Measurements from ENCODE around the gene IQCB1. TPM values are rescaled to one million over a fixed set of nuclear protein-coding genes. Genes with fewer than 3 reads are reported as not detected.
"Not testable (repeated sequence)": the region's sequence is repeated elsewhere in the genome, so short reads cannot be mapped to it uniquely, and the experiment has no call there.

The IQCB1 gene, protein sequence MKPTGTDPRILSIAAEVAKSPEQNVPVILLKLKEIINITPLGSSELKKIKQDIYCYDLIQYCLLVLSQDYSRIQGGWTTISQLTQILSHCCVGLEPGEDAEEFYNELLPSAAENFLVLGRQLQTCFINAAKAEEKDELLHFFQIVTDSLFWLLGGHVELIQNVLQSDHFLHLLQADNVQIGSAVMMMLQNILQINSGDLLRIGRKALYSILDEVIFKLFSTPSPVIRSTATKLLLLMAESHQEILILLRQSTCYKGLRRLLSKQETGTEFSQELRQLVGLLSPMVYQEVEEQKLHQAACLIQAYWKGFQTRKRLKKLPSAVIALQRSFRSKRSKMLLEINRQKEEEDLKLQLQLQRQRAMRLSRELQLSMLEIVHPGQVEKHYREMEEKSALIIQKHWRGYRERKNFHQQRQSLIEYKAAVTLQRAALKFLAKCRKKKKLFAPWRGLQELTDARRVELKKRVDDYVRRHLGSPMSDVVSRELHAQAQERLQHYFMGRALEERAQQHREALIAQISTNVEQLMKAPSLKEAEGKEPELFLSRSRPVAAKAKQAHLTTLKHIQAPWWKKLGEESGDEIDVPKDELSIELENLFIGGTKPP
- 12.4 TPM for polyA plus RNA-seq (2013, experiment 1 of 2; ENCODE audit: insufficient read length)
- 14.5 TPM for polyA plus RNA-seq (2013, experiment 2 of 2; ENCODE audit: insufficient read length)

DNA sequence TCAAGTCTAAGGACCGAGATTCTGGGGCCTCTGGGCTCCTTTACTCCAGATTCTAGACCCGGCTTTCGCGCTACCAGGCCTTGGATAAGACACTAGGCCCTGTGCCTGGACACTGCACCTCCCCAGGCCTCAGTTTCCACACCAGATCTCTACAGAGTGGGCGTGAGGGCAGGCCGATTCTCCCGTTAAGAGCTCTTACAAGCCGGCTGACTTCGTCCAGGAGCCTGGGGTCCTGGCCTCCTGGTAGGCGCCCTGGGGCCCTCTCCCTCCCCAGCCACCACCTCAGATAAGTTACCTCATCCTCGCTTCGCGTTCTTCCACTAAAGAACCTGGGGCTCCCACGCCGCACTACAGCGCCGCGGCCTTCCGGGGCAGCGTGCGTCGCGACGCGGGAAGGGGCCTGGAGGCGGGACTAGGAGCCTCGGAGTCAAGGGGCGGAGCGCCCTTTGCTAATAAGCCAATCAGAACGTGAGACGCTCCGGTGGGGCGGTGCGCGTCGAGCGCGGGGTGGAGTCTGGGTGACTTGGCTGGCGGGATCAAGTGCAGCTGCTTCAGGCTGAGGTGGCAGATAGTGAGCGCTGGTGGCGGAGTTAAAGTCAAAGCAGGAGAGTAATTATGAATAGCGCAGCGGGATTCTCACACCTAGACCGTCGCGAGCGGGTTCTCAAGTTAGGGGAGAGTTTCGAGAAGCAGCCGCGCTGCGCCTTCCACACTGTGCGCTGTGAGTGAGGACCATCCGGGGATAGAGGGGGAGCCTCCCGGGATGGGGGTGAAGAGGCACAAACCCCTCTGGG is at the start of gene IQCB1, which contains the start of gene EAF2:
IQCB1 (minus strand) TSS at position 390 of the 794 bp plus-strand sequence. CDS start 6,100 bp downstream, outside the sequence.
EAF2 (plus strand) TSS at position 539 of the 794 bp plus-strand sequence; CDS start at position 616, 77 bp downstream.
- peak; percentile 93 for DNase-seq

GRCh38 chr3:121883507-121883906 is 48.6 kb upstream of the IQCB1 start:
- DNase-seq = peak; percentile 4

GRCh38 chr3:121878411-121878810 is 43.6 kb upstream of the IQCB1 start:
- no peak for DNase-seq

GRCh38 chr3:121871430-121871829 is 36.6 kb upstream of the IQCB1 start:
- DNase-seq = no peak

DNA sequence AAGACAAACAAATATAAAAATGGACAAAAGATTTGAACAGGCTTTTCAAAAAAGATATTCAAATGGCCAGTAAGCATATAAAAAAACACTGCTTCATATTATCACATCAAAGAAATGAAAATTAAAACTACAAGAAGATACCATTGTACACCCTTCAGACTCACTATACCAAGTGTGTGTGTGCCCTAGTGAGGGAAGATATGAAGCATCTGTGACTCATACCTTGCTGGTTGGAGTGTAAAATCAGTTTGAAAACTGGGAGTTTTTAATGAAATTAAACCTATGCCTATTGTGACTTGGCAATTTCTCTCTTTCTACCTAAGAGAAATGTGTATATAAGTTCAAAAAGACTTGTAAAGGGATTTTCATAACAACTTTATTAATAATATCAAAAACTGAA is 35.9 kb upstream of the IQCB1 start:
- DNase-seq = no peak

DNA sequence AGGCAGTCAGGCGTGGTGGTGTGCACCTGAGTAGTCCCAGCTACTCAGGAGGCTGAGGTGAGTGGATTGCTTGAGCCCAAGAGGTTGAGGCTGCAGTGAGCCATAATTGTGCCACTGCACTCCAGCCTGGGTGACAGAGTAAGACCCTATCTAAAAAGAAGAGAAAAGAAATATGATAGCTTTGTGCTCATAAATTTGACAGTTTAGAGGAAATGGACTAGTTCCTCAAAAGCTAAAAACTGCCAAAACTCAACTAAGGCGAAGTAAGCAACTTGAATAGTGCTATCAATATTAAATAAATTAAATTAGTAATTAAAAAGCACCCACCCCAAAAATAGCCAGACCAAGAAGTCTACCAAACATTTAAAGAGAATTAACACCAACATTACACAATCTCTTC is 34.9 kb upstream of the IQCB1 start:
- no peak for DNase-seq

DNA sequence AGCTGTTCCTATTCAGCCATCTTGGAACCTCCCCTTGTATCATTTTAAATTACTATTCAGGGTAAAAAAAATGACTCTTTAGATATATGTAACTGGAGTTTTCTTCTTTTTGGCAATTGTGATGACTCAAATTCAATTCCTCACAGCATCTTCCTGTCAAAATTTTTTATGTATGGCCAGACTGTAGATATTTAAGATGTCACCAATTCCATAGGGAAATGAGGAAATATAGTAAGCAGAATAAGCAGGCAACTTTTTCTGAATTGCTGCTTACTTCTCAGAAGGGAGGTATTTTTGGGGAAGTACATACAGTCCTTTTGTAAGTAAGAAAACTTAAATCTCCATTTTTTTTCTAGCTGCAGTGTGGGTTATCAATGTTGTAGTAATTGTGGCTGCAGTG is 28.9 kb upstream of the IQCB1 start:
- no peak for DNase-seq

- not testable (repeated sequence) for DNase-seq
Observed at GRCh38 chr3:121863247-121863646, 28.4 kb upstream of the IQCB1 start.

DNA sequence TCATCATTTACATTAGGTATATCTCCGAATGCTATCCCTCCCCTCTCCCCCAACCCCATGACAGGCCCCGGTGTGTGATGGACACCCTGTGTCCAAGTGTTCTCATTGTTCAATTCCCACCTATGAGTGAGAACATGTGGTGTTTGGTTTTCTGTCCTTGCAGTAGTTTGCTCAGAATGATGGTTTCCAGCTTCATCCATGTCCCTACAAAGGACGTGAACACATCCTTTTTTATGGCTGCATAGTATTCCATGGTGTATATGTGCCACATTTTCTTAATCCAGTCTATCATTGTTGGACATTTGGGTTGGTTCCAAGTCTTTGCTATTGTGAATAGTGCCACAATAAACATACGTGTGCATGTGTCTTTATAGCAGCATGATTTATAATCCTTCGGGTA is 22.9 kb upstream of the IQCB1 start:
- not testable (repeated sequence) for DNase-seq

GRCh38 chr3:121855555-121855954 is 20.7 kb upstream of the IQCB1 start:
- DNase-seq = no peak

- DNase-seq = no peak
Observed at GRCh38 chr3:121852256-121852655, 17.4 kb upstream of the IQCB1 start.

GRCh38 chr3:121844892-121845291 is 10.0 kb upstream of the IQCB1 start:
- no peak for DNase-seq

DNA sequence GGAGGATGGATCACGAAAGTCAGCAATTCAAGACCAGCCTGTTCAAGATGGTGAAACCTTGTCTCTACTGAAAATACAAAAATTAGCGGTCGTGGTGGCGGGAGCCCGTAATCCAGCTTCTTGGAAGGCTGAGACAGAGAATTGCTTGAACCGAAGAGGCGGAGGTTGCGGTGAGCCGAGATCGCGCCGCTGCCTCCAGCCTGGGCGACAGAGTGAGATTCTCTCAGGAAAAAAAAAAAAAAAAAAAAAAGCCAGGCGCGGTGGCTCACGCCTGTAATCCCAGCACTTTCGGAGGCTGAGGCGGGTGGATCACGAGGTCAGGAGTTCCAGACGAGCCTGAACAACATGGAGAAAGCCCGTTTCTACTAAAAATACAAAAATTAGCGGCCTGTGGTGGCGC is 5.1 kb upstream of the IQCB1 start:
- DNase-seq = no peak

GRCh38 chr3:121836481-121836880 is 1.6 kb upstream of the IQCB1 start:
- DNase-seq = no peak

DNA sequence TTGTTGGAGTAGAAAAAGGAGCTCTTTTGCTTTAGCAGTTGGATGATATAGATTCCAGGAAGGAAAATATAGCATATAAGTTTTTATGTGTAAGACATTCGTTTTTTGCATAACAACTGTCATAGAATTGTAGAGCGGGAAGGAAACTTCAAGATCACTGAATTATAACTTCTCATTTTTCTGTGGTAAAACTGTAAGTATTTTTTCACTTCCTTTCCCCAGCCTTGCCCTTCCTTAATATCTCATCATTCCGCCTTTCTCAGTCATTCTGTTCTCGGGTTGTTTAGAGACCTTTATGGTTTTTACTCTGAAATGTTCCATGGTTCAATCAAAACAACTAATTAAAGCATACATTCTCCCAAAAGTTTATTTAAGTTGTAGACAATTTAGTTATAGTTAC is 1.2 kb upstream of the IQCB1 start:
- no peak for DNase-seq

DNA sequence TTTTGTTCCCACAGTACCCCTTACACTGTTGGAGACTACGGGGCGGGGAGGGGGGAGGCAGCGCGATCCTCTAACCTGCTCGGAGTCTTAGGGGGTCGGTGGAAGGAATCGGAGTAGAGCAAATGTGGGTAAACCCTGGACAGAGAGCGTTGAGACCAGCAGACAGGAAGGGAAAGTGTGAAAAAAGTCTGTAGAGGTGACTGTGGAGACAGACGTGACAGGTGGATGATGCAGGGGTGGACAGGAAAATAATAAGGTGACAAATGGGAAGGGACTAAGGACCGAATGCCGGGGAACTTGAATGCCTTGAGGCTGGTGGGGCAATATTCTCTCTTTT is 573 bp upstream of the IQCB1 start:
- peak; percentile 0 for DNase-seq

DNA sequence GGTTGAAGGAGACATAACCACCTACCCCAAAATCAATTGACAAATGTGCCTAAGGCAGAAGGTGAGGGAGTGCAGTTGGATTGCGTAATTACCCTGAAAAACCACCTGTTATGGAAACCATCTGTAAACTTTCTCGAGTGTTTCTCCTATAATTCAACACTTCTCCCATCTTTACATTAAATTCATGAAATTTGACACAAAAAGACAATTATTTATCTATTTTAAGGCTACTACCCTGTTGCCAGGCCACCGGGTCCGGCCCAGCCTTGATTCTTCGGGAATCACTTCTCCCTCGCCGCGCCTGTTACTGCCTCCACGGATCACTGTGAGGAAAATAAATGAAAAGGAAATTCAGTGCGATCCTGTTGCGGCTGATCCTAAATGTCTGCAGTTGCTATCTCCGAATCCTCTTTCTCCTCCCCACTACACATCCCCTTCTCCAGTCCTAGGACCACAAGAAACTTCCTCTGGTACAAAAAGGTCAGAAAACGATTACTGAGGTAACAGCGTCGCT is 646 bp downstream of the IQCB1 start:
- peak; percentile 0 for DNase-seq

- DNase-seq = no peak
Observed at GRCh38 chr3:121822973-121823372, 11.9 kb downstream of the IQCB1 start.

- no peak for DNase-seq
Observed at GRCh38 chr3:121821421-121822199, 13.2 kb downstream of the IQCB1 start.

GRCh38 chr3:121819236-121819635 is 15.6 kb downstream of the IQCB1 start:
- no peak for DNase-seq

- no peak for DNase-seq
Observed at GRCh38 chr3:121818578-121818977, 16.3 kb downstream of the IQCB1 start.

DNA sequence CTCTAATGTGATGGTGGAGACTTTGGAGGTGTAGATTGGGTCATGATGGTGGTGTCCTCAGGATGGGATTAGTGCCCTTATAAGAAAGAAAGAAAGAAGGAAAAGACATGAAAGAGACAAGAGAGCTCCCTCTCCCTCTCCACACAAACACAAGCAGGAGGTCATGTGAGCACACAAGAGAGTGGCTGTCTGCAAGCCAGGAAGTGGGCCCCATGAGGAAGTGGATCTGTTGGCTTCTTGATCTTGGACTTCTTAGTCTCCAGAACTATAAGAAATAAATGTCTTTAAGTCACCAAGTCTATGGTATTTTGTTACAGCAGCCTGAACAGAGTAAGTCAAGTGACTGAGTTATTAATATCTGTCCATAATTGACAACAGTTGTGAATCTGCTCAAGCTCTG is 17.1 kb downstream of the IQCB1 start:
- DNase-seq = no peak

All from fibroblast of skin of scalp (primary cell).